Astrocyte (in vitro differentiated cells and primary cell): ENCODE data around the gene MOSPD3.

ENCODE experiments used
- CTCF ChIP-seq: IDR thresholded peaks from 2 replicates; pipeline ENCODE4 v1.5.1; 2011; ENCODE audit warnings: low read depth, mild to moderate bottlenecking, inconsistent platforms, low read length, moderate library complexity; ENCODE audit not compliant: insufficient read depth
- EZH2 ChIP-seq: IDR thresholded peaks from 2 replicates; pipeline ENCODE4 v1.6.1; 2012; ENCODE audit warnings: mild to moderate bottlenecking, low read length, inconsistent platforms; ENCODE audit not compliant: insufficient read depth

GRCh38 chr7:100640517-100641440 lies 28.4 kb downstream of the MOSPD3 start:
- TF ChIP-seq CTCF (no peak), EZH2 (no peak)
